Endometrial microvascular endothelial cells (primary cell): ENCODE measurements around the gene MUC20. TPM values are rescaled to one million over a fixed set of nuclear protein-coding genes. Genes with fewer than 3 reads are reported as not detected.

Experiments
- total RNA-seq: library from RNA; depleted of rRNA; stranded (reverse); fragments of >200 nt; gene quantifications from one replicate; pipeline ENCODE4 v1.2.3, GENCODE V29; 2015; ENCODE audit errors: inconsistent ontology term

MUC20 gene
- total RNA-seq, 1 donor from 2014 or later = 0.37 TPM

Other genes starting within 250 kb of the MUC20 start
- gene PPP1R2, start 177.7 kb upstream of the MUC20 start, total RNA-seq = 28.6 TPM
- gene APOD, start 137.0 kb upstream of the MUC20 start, total RNA-seq = 6.4 TPM
- gene MUC4, start 91.0 kb downstream of the MUC20 start, total RNA-seq = not detected
- 10.6 TPM for gene TNK2, start 187.6 kb downstream of the MUC20 start, total RNA-seq